Parathyroid adenoma (tissue), 2 donors: ENCODE results near the gene HAUS2.

Source experiments
- H2AFZ ChIP-seq: fragments of 300-600 bp; sonication (generic); one replicate; pipeline ENCODE4 v1.7.0; 2017; ENCODE audit warnings: antibody characterized with exemption, mild to moderate bottlenecking
- H3K27ac ChIP-seq: fragments of 300-600 bp; sonication (generic); one replicate; pipeline ENCODE4 v1.7.0; 2017
- H3K27me3 ChIP-seq: fragments of 300-600 bp; sonication (generic); one replicate; pipeline ENCODE4 v1.7.0; 2017; ENCODE audit warnings: low read length; ENCODE audit not compliant: control insufficient read depth, insufficient read depth
- H3K36me3 ChIP-seq: fragments of 300-600 bp; sonication (generic); one replicate; pipeline ENCODE4 v1.7.0; 2017; ENCODE audit warnings: low read length; ENCODE audit not compliant: control insufficient read depth, insufficient read depth
- H3K4me1 ChIP-seq: fragments of 300-600 bp; sonication (generic); one replicate; pipeline ENCODE4 v1.7.0; 2017; ENCODE audit warnings: control low read depth
- H3K4me2 ChIP-seq: fragments of 300-600 bp; sonication (generic); one replicate; pipeline ENCODE4 v1.7.0; 2017; ENCODE audit warnings: low read length
- H3K4me3 ChIP-seq: fragments of 300-600 bp; sonication (generic); one replicate; pipeline ENCODE4 v1.7.0; 2017; ENCODE audit warnings: low read depth, low read length
- H3K79me2 ChIP-seq: fragments of 300-600 bp; sonication (generic); one replicate; pipeline ENCODE4 v1.7.0; 2017; ENCODE audit warnings: control low read depth
- H3K9ac ChIP-seq: fragments of 300-600 bp; sonication (generic); one replicate; pipeline ENCODE4 v1.7.0; 2017; ENCODE audit warnings: mild to moderate bottlenecking
- H3K9me3 ChIP-seq: fragments of 300-600 bp; sonication (generic); one replicate; pipeline ENCODE4 v1.7.0; 2017; ENCODE audit warnings: low read length; ENCODE audit not compliant: control insufficient read depth
- CTCF ChIP-seq: fragments of 300-600 bp; sonication (generic); IDR thresholded peaks from one replicate; pipeline ENCODE4 v1.7.0; 2017; ENCODE audit warnings: antibody characterized with exemption, mild to moderate bottlenecking
- donor health status: primary hyperparathyroidism.

The HAUS2 gene

GRCh38 chr15:42575188-42576039 is 26.8 kb downstream of the HAUS2 start, which contains the start of gene STARD9:
STARD9 (plus strand) TSS chr15:42575606; CDS start chr15:42575716, 110 bp downstream.
- H3K27me3 ChIP-seq, result no peaks in the 10 kb centered on the region
- no peaks in the 10 kb centered on the region for H3K36me3 ChIP-seq
- no peaks in the 10 kb centered on the region for H3K9me3 ChIP-seq
- H3K4me3 ChIP-seq, result peak within 1 kb of the TSS; percentile 43
- peak within 1 kb of the TSS; percentile 83 for H3K4me2 ChIP-seq
- no peaks in the 10 kb centered on the region for H3K79me2 ChIP-seq
- no peak within 1 kb of the TSS for H3K9ac ChIP-seq
- H3K27ac ChIP-seq, result no peak within 1 kb of the TSS
- TF ChIP-seq CTCF, result no peak
- peak within 1 kb of the TSS; percentile 75 for H2AFZ ChIP-seq
- no peaks in the 10 kb centered on the region for H3K4me1 ChIP-seq

GRCh38 chr15:42576040-42576594 is 27.5 kb downstream of the HAUS2 start:
- Histone ChIP-seq H3K36me3 (no peaks in the 10 kb centered on the region), H3K27me3 (no peaks in the 10 kb centered on the region), H3K4me3 (peak overlapping the region; percentile 43), H3K27ac (no peak overlapping the region), H3K4me1 (no peaks in the 10 kb centered on the region), H3K9me3 (no peaks in the 10 kb centered on the region), H3K4me2 (peak overlapping the region; percentile 83), H3K9ac (no peak overlapping the region), H3K79me2 (no peaks in the 10 kb centered on the region), H2AFZ (peak overlapping the region; percentile 75)
- no peak for TF ChIP-seq CTCF

- no peak overlapping the region for H3K9ac ChIP-seq
- no peaks in the 10 kb centered on the region for H3K27me3 ChIP-seq
- H3K9me3 ChIP-seq, result no peaks in the 10 kb centered on the region
- peak overlapping the region; percentile 83 for H3K4me2 ChIP-seq
- no peaks in the 10 kb centered on the region for H3K4me1 ChIP-seq
- no peak overlapping the region for H3K27ac ChIP-seq
- no peaks in the 10 kb centered on the region for H3K36me3 ChIP-seq
- no peaks in the 10 kb centered on the region for H3K79me2 ChIP-seq
- H2AFZ ChIP-seq, result no peak overlapping the region
- TF ChIP-seq CTCF, result no peak
- no peak overlapping the region for H3K4me3 ChIP-seq
These were observed 28.1 kb downstream of the HAUS2 start for GRCh38 chr15:42576776-42577175.

GRCh38 chr15:42577514-42578031 is 28.9 kb downstream of the HAUS2 start:
- H3K27ac ChIP-seq, result no peak overlapping the region
- no peak overlapping the region for H3K9ac ChIP-seq
- TF ChIP-seq CTCF, result no peak
- no peaks in the 10 kb centered on the region for H3K4me1 ChIP-seq
- H3K4me3 ChIP-seq, result no peak overlapping the region
- no peaks in the 10 kb centered on the region for H3K36me3 ChIP-seq
- H3K27me3 ChIP-seq, result no peaks in the 10 kb centered on the region
- no peak overlapping the region for H3K4me2 ChIP-seq
- H3K79me2 ChIP-seq, result no peaks in the 10 kb centered on the region
- no peak overlapping the region for H2AFZ ChIP-seq
- H3K9me3 ChIP-seq, result no peaks in the 10 kb centered on the region
